Measurements from ENCODE around the gene ZFPL1.

DNA sequence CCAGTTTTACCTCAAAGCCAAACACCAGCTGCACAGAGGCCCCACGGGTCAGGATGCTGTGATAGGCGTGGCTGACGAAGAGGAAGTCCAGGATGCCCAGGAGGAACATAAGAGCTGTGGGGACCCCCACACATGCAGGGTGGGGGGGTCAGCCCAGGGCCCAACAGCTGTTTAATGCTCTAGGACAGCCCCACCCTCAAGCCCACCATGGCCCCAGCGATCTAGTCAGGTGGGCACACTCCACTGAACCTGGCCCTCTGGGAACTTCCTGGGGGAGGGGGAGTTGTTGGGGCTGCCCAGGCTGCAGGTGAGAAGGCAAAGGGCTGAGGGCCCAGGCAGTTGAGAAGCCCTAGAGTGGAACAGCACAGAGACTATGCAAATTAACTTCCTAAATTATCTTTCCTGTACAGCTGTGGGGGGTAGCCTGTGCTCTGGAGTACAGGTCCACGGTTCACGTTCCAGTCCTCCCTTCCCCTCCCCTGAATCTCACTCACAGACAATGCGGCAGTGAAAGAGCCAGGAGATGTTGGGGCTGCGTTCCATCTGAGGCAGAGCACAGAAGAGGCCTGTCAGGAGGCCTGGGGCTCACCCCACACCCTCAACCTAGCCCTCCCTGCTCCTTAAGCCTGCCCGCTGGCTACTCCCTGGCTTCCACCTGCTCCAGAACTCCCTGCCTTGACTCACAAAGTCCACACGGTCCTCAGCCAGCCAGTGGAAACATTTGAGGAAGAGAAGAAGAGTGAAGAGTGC lies 48.4 kb downstream of the ZFPL1 start:
- TF ChIP-seq POLR2A (IDR thresholded peaks at IDR 0.05), result no peak
- TF ChIP-seq CTCF (IDR thresholded peaks at IDR 0.05 in 4 of 5, conservative IDR thresholded peaks at IDR 0.05 in 1 of 5), result no peak
